WERI-Rb-1 (cell line): ENCODE results near the gene IQGAP2.

ENCODE experiments used
- DNase-seq: peaks from one replicate; pipeline ENCODE4 v3.0.0-alpha.2; 2020
- H3K27ac ChIP-seq: fragments of 250-450 bp; sonication (Bioruptor Pico); 2 replicates; pipeline ENCODE4 v1.5.1; 2020; ENCODE audit warnings: mild to moderate bottlenecking, moderate library complexity
- H3K27me3 ChIP-seq: fragments of 250-450 bp; sonication (Bioruptor Pico); 2 replicates; pipeline ENCODE4 v1.5.1; 2021; ENCODE audit warnings: mild to moderate bottlenecking, low read depth, moderate library complexity; ENCODE audit not compliant: insufficient read depth, severe bottlenecking
- H3K36me3 ChIP-seq: fragments of 250-450 bp; sonication (Bioruptor Pico); 2 replicates; pipeline ENCODE4 v1.5.1; 2020; ENCODE audit warnings: mild to moderate bottlenecking, moderate library complexity
- H3K4me3 ChIP-seq: 2 replicates; pipeline ENCODE4 v1.5.1; 2011; ENCODE audit warnings: low read depth, mild to moderate bottlenecking, control low read depth, low read length
- H3K9me3 ChIP-seq: fragments of 250-450 bp; sonication (Bioruptor Pico); 2 replicates; pipeline ENCODE4 v1.5.1; 2021; ENCODE audit warnings: mild to moderate bottlenecking, moderate library complexity; ENCODE audit not compliant: severe bottlenecking
- TF ChIP-seq, protein P1 (sequence below): IDR thresholded peaks from 2 replicates; pipeline ENCODE4 v1.5.1; 2011; ENCODE audit warnings: low read depth, mild to moderate bottlenecking, control low read depth, inconsistent platforms, low read length

IQGAP2 gene

DNA sequence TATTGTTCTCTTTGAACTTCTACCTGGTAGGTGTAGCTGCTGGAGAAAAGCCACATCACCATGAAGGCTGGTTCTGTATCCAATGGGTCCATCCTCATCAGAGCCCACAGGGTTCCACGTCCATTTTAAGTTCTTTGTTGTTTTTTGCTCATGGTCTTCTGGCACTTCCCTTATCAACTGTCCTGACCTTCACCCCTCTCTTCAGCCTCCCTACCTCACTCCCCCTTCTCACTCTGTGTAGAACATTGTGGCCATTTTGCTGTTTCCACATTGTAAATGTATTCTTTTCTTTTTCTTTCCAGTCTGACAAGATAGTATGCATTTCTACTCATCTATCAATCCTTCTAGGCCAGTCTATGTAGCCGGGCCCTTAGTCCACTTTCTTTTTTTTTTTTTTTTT is 264.4 kb downstream of the IQGAP2 start:
- Histone ChIP-seq H3K4me3 (no peak overlapping the region), H3K9me3 (no peaks in the 10 kb centered on the region), H3K27me3 (no peaks in the 10 kb centered on the region), H3K36me3 (peaks cover 14% of the 10 kb centered on the region), H3K27ac (no peak overlapping the region)
- DNase-seq = no peak
- TF ChIP-seq, protein P1, sequence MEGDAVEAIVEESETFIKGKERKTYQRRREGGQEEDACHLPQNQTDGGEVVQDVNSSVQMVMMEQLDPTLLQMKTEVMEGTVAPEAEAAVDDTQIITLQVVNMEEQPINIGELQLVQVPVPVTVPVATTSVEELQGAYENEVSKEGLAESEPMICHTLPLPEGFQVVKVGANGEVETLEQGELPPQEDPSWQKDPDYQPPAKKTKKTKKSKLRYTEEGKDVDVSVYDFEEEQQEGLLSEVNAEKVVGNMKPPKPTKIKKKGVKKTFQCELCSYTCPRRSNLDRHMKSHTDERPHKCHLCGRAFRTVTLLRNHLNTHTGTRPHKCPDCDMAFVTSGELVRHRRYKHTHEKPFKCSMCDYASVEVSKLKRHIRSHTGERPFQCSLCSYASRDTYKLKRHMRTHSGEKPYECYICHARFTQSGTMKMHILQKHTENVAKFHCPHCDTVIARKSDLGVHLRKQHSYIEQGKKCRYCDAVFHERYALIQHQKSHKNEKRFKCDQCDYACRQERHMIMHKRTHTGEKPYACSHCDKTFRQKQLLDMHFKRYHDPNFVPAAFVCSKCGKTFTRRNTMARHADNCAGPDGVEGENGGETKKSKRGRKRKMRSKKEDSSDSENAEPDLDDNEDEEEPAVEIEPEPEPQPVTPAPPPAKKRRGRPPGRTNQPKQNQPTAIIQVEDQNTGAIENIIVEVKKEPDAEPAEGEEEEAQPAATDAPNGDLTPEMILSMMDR = no peak

DNA sequence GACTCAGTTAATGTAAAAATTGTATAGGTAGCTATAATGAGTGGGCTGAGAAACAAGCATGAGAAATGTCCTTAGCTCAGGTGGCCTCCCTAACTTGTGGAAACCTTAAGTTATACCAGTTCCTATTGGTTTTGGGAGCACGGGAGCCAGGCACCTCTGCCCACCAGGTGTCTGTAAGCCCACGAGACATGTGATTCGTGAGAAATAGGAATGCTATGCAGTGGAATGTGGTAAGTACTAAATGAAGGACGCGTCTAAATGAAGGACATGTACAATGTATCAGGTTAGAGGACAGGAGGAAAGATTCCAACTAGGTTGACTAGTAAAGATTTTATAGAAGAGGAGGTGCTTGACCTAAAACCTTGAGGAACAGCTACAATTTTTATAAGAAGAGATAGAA is 266.2 kb downstream of the IQGAP2 start:
- H3K9me3 ChIP-seq = no peaks in the 10 kb centered on the region
- H3K36me3 ChIP-seq = peaks cover 14% of the 10 kb centered on the region
- TF ChIP-seq, protein P1 = no peak

GRCh38 chr5:76670508-76670907 is 267.4 kb downstream of the IQGAP2 start:
- no peaks in the 10 kb centered on the region for H3K9me3 ChIP-seq
- TF ChIP-seq, protein P1 = no peak
- no peak overlapping the region for H3K4me3 ChIP-seq
- DNase-seq = no peak
- peaks cover 18% of the 10 kb centered on the region for H3K36me3 ChIP-seq
- no peak overlapping the region for H3K27ac ChIP-seq
- no peaks in the 10 kb centered on the region for H3K27me3 ChIP-seq

More for the DNA sequence above, 266.2 kb downstream of the IQGAP2 start:
- Histone ChIP-seq H3K27ac (no peak overlapping the region), H3K4me3 (no peak overlapping the region), H3K27me3 (no peaks in the 10 kb centered on the region)
- no peak for DNase-seq

GRCh38 chr5:76672242-76672641 is 269.2 kb downstream of the IQGAP2 start:
- H3K4me3 ChIP-seq = no peak overlapping the region
- DNase-seq = no peak
- TF ChIP-seq, protein P1 = no peak
- H3K36me3 ChIP-seq = peaks cover 18% of the 10 kb centered on the region
- H3K27ac ChIP-seq = no peak overlapping the region
- H3K27me3 ChIP-seq = no peaks in the 10 kb centered on the region
- H3K9me3 ChIP-seq = no peaks in the 10 kb centered on the region

DNA sequence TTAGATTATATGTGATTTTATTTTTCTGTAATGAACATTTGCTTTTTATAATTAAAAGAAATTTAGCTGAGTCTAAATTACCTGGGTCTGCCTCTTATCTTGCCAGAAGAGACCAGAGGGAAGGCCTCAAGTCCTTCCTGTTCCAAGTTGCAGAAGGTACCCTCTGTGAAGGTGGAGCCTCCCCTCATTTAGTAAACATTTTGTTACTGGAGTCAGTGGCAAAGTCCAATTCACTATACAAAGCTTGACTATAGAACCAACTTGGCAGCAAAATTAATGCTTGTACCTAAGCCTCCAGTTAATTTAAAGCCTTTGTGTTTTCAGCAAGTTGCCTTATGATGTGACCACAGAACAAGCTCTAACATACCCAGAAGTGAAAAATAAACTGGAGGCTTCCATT is 270.0 kb downstream of the IQGAP2 start:
- no peak overlapping the region for H3K27ac ChIP-seq
- DNase-seq = no peak
- TF ChIP-seq, protein P1 = no peak
- no peaks in the 10 kb centered on the region for H3K9me3 ChIP-seq
- peaks cover 18% of the 10 kb centered on the region for H3K36me3 ChIP-seq
- no peaks in the 10 kb centered on the region for H3K27me3 ChIP-seq
- H3K4me3 ChIP-seq = no peak overlapping the region

GRCh38 chr5:76674330-76675066 is 271.4 kb downstream of the IQGAP2 start:
- DNase-seq = no peak

More at GRCh38 chr5:76674330-76675066, 271.4 kb downstream of the IQGAP2 start:
- H3K9me3 ChIP-seq = no peaks in the 10 kb centered on the region
- TF ChIP-seq, protein P1 = no peak
- no peak overlapping the region for H3K4me3 ChIP-seq
- no peaks in the 10 kb centered on the region for H3K27me3 ChIP-seq
- no peak overlapping the region for H3K27ac ChIP-seq
- peaks cover 18% of the 10 kb centered on the region for H3K36me3 ChIP-seq
